ENCODE measurements around the gene SMPD1. TPM values are rescaled to one million over a fixed set of nuclear protein-coding genes. Genes with fewer than 3 reads are reported as not detected.

Gene SMPD1
- total RNA-seq, 1 experiment from 2014 or later, result 4.5 TPM

- DNase-seq, result no peak
Measured at GRCh38 chr11:6350043-6350442, 40.2 kb upstream of the SMPD1 start.

More at GRCh38 chr11:6350043-6350442, 40.2 kb upstream of the SMPD1 start:
- Histone ChIP-seq H4K91ac (ENCODE audit: insufficient read length, low read depth, low read length) (no peak overlapping the region), H4K5ac (ENCODE audit: insufficient read length, low read depth, low read length) (no peak overlapping the region), H3K4me1 (ENCODE audit: insufficient read depth, low read length) (no peaks in the 10 kb centered on the region), H3K23ac (ENCODE audit: insufficient read length, low read depth, low read length) (no peak overlapping the region), H3K4ac (ENCODE audit: low read depth, low read length) (no peak overlapping the region), H2BK5ac (ENCODE audit: insufficient read length, low read length) (no peak overlapping the region), H3K18ac (ENCODE audit: insufficient read length, low read depth, low read length) (no peak overlapping the region), H2BK12ac (ENCODE audit: insufficient read length, low read depth, low read length) (no peak overlapping the region), H2BK20ac (ENCODE audit: low read depth, low read length, poor library complexity, severe bottlenecking) (no peak overlapping the region), H2BK120ac (ENCODE audit: low read depth, low read length, poor library complexity, severe bottlenecking) (no peak overlapping the region), H2AK5ac (ENCODE audit: insufficient read length, low read length) (no peak overlapping the region), H4K8ac (replicated peaks; ENCODE audit: insufficient read length, low read depth, low read length) (no peak overlapping the region), H4K20me1 (ENCODE audit: control insufficient read depth, insufficient read depth, insufficient read length) (no peaks in the 10 kb centered on the region), H3K56ac (ENCODE audit: insufficient read length, low read depth, low read length) (no peak overlapping the region), H2AFZ (ENCODE audit: low read length) (no peak overlapping the region), H3K27ac (ENCODE audit: insufficient read length, low read depth, low read length) (no peak overlapping the region), H3K4me2 (ENCODE audit: insufficient read depth, insufficient read length, low read length) (no peak overlapping the region), H3T11ph (ENCODE audit: low read length) (no peak overlapping the region), H2BK15ac (ENCODE audit: low read depth, low read length) (no peak overlapping the region), H3K9ac (ENCODE audit: extremely low read depth, insufficient read length, low read length) (no peak overlapping the region), H3K14ac (ENCODE audit: insufficient read depth, low read length) (no peak overlapping the region), H3K27me3 (ENCODE audit: insufficient read depth, low read length) (no peaks in the 10 kb centered on the region), H3K9me3 (ENCODE audit: control insufficient read depth, low read depth, low read length) (no peaks in the 10 kb centered on the region), H3K23me2 (ENCODE audit: insufficient read length, low read depth, low read length, poor library complexity, severe bottlenecking) (no peaks in the 10 kb centered on the region), H3K79me1 (ENCODE audit: insufficient read depth, low read depth, low read length, poor library complexity, severe bottlenecking) (no peaks in the 10 kb centered on the region), H3K79me2 (ENCODE audit: insufficient read depth, low read length) (no peaks in the 10 kb centered on the region)
- H3K4me3 Mint-ChIP-seq, result no peak overlapping the region
- peaks cover 4 to 17% (median 9%) of the 10 kb centered on the region in 3 experiments; a peak in 6 of 7 replicates for H3K36me3 Mint-ChIP-seq (ENCODE audit: insufficient read depth in 1 of 3, low read depth in 3 of 3)
- H3K27me3 Mint-ChIP-seq (ENCODE audit: low read depth), result no peaks in the 10 kb centered on the region
- no peak overlapping the region for H3K27ac Mint-ChIP-seq
- H3K9me3 Mint-ChIP-seq, result peaks cover 12 to 13% of the 10 kb centered on the region in 2 experiments
- no peak for TF ChIP-seq CTCF (conservative IDR thresholded peaks at IDR 0.05)
- H3K4me1 Mint-ChIP-seq, result peaks cover 27 to 30% of the 10 kb centered on the region in 2 experiments

All from H9 (cell line).